Thoracic aorta (tissue), 2 donors: ENCODE measurements around the gene DLG4. TPM values are rescaled to one million over a fixed set of nuclear protein-coding genes. Genes with fewer than 3 reads are reported as not detected.

Experiments
- ATAC-seq: fragments of 150-250 bp; one replicate; pipeline ENCODE4 v1.8.0; 2017; ENCODE audit warnings: low read depth; ENCODE audit not compliant: insufficient number of reproducible peaks, low FRiP score
- DNase-seq: peaks from one replicate; pipeline ENCODE4 v3.0.0-alpha.2; 2020; ENCODE audit warnings: low spot score
- H3K27ac ChIP-seq, 2 donors: fragments of 200-600 bp; sonication (generic); 1 replicate in 1 of 2; 2 replicates in 1 of 2; pipeline ENCODE4 v1.5.1; 2016; ENCODE audit warnings: mild to moderate bottlenecking in 2 of 2, moderate library complexity in 2 of 2
- H3K27me3 ChIP-seq: fragments of 200-600 bp; sonication (generic); replicated peaks from 2 replicates; pipeline ENCODE4 v1.6.0; 2016; ENCODE audit warnings: mild to moderate bottlenecking; ENCODE audit not compliant: insufficient read depth
- H3K36me3 ChIP-seq: fragments of 200-600 bp; sonication (generic); one replicate; pipeline ENCODE4 v1.5.1; 2016
- H3K4me1 ChIP-seq, 2 donors: fragments of 200-600 bp; sonication (generic); 1 replicate in 1 of 2; 2 replicates in 1 of 2; pipeline versions ENCODE4 v1.5.1 to v1.6.0; 2016; ENCODE audit warnings: low read depth in 2 of 2, mild to moderate bottlenecking in 1 of 2; ENCODE audit not compliant: control insufficient read depth in 1 of 2
- H3K4me3 ChIP-seq: fragments of 200-600 bp; sonication (generic); 2 replicates; pipeline ENCODE4 v1.5.1; 2016; ENCODE audit warnings: mild to moderate bottlenecking
- H3K9me3 ChIP-seq: fragments of 200-600 bp; sonication (generic); 2 replicates; pipeline ENCODE4 v1.5.1; 2016
- CTCF ChIP-seq: fragments of 200-600 bp; sonication (generic); IDR thresholded peaks from one replicate; pipeline ENCODE4 v1.5.1; 2019; ENCODE audit warnings: antibody characterized with exemption
- total RNA-seq, 2 donors: library from RNA; depleted of rRNA; stranded (reverse); fragments of >200 nt; gene quantifications; one replicate each; pipeline versions ENCODE4 v1.1.0 to v1.2.3, GENCODE V29; 2016

DLG4 gene
- total RNA-seq, 2 donors from 2014 or later, result 14.0 to 14.8 TPM

- no peak for TF ChIP-seq CTCF
- Histone ChIP-seq H3K27me3 (no peaks in the 10 kb centered on the region), H3K4me1 (peaks cover 10 to 24% of the 10 kb centered on the region in 2 donors), H3K36me3 (peaks cover 54% of the 10 kb centered on the region), H3K4me3 (no peak overlapping the region), H3K9me3 (no peaks in the 10 kb centered on the region), H3K27ac (no peak overlapping the region)
- ATAC-seq, result no peak
- DNase-seq, result no peak
These were observed 9.3 kb upstream of the DLG4 start for GRCh38 chr17:7228920-7229319.

DNA sequence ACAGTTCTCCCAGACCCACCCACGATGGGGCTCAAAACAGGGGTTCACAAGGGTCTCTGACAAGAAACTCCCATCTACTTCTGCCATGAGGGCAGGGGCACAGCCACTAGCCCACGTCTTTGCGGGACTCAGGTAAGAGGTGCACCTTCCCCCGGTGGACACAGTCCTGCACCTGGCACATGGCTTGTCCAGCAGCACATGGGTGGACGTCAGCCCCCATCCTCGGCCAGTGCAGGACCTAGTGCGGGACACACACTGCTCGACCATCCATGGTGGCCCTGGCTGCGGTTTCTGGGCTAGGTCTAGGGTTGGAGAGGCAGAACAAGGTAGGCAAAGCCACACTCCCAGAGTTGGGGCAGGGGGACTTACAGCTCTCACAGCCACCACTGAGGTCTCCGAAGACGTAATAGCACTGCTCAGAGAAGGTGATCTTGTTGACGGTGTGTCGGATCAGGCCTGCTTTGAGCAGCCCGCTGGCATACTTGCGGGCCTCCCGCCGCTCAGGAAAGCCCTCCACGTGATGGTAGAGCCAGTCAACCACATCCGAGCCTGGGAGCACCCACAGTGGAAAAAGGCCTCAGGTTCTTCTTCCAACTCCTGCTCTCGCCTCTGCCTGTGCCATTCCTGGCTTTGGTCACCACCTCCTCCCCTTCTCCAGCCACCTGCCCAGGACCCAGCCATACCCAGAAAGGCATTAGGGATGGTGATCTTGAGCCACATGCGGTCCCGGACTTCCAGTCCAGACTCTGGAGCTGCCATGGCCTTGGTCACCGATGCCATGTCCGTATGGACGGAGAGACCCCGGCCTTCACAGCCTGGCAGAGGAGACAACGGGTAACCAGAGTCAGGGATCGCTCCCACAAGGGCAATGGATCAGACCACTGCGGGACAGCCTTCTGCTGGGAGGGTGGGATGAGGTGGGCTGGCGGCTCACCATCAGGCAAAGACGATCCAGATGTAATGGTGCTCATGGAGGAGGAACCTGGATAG is 7.4 kb upstream of the DLG4 start:
- H3K36me3 ChIP-seq, result peaks cover 63% of the 10 kb centered on the region
- H3K4me3 ChIP-seq, result no peak overlapping the region
- H3K27me3 ChIP-seq, result no peaks in the 10 kb centered on the region
- H3K9me3 ChIP-seq, result no peaks in the 10 kb centered on the region
- no peak for ATAC-seq
- no peak overlapping the region for H3K27ac ChIP-seq
- no peak for DNase-seq
- peaks cover 0 to 7% of the 10 kb centered on the region in 2 donors for H3K4me1 ChIP-seq
- TF ChIP-seq CTCF, result no peak

DNA sequence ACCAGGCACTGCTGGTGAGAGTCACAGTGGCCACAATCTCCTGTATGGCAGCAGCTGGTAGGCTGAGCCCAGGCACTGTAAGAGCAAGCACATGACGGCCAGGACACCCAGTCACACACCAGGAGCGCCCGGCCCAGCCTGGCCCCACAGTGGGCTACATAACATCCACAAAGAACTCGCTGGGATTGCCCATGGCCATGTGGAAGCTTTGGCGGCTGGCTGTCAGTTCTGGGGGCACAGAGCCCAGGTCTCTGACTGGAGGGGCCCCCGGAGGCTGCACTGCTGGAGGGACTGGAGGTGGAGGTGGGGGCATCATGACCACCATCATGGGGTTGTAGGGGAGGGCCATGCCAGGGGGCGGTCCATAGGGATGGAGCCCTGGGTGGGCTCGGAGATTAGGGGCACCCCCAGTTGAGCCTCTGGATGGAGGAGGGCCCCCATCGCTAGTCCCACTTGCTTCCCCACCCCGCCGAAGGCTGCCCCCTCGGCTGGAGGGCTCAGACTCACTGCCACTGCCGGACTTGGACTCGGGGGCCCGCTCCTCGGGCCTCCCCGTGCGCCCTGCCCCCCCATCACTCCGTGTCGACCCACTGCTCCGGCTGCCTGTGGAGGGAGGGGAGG is 6.2 kb upstream of the DLG4 start:
- Histone ChIP-seq H3K27ac (no peak overlapping the region), H3K36me3 (peaks cover 63% of the 10 kb centered on the region)
- ATAC-seq, result no peak

DNA sequence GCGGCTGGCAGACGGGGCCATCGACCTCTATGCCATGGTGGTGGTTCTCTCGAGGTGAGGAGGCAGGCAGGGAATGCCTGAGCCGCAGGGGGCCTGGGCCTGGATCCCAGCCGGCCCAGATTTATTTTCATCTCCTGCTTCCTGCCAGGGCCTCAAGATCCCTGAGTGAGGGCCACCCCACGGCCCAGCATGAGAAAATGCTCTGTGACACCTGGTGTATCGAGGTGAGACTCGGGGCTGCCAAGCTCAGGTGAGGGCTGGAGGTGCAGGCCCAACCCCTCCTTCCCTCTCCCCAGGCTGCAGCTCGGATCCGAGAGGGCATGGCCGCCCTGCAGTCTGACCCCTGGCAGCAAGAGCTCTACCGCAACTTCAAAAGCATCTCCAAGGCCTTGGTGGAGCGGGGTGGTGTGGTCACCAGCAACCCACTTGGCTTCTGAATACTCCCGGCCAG is 5.0 kb upstream of the DLG4 start:
- no peak overlapping the region for H3K4me3 ChIP-seq
- peaks cover 57% of the 10 kb centered on the region for H3K36me3 ChIP-seq
- DNase-seq (no peak), ATAC-seq (no peak)
- no peaks in the 10 kb centered on the region for H3K27me3 ChIP-seq
- no peaks in the 10 kb centered on the region for H3K9me3 ChIP-seq
- no peak for TF ChIP-seq CTCF
- H3K27ac ChIP-seq, result no peak overlapping the region
- peaks cover 4 to 16% of the 10 kb centered on the region in 2 donors for H3K4me1 ChIP-seq

More for the DNA sequence above, 6.2 kb upstream of the DLG4 start:
- H3K4me1 ChIP-seq, result peaks cover 0 to 10% of the 10 kb centered on the region in 2 donors
- DNase-seq, result no peak
- no peak overlapping the region for H3K4me3 ChIP-seq
- H3K27me3 ChIP-seq, result no peaks in the 10 kb centered on the region
- no peak for TF ChIP-seq CTCF
- no peaks in the 10 kb centered on the region for H3K9me3 ChIP-seq

DNA sequence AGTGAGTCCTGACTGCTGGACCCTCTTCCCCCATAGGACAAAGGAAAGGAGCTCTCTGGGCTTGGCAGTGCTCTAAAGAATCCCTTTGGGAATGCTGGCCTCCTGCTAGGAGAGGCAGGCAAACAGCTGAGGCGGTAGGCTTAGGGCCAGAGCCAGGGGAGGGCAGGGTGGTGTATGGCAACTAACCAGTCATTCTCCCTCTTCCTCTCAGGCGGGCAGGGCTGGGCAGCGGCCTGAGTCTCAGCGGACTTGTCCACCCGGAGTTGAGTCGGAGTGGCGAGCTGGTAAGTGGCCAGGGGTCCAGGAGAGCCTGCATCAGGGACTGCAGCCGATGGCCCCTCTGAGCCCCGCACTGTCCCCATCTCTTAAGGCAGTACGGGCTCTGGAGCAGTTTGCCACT is 4.5 kb upstream of the DLG4 start:
- H3K9me3 ChIP-seq, result no peaks in the 10 kb centered on the region
- peaks cover 4 to 21% of the 10 kb centered on the region in 2 donors for H3K4me1 ChIP-seq
- no peak overlapping the region for H3K27ac ChIP-seq
- DNase-seq (no peak), ATAC-seq (no peak)
- H3K36me3 ChIP-seq, result peaks cover 51% of the 10 kb centered on the region
- H3K4me3 ChIP-seq, result no peak overlapping the region
- no peaks in the 10 kb centered on the region for H3K27me3 ChIP-seq
- no peak for TF ChIP-seq CTCF
